Colonic mucosa (tissue), 4 donors: ENCODE results near the gene SLC6A19. TPM values are rescaled to one million over a fixed set of nuclear protein-coding genes. Genes with fewer than 3 reads are reported as not detected.

Source experiments
- DNase-seq: peaks from one replicate; pipeline ENCODE4 v3.0.0-alpha.2; 2020
- H3K27ac ChIP-seq: fragments of 200-600 bp; one replicate; pipeline ENCODE4 v1.8.0; 2021
- H3K27me3 ChIP-seq: fragments of 200-600 bp; one replicate; pipeline ENCODE4 v1.8.0; 2021
- H3K36me3 ChIP-seq: fragments of 200-600 bp; one replicate; pipeline ENCODE4 v1.8.0; 2021
- H3K4me1 ChIP-seq: fragments of 200-600 bp; one replicate; pipeline ENCODE4 v1.8.0; 2021; ENCODE audit warnings: mild to moderate bottlenecking
- H3K4me3 ChIP-seq: fragments of 200-600 bp; one replicate; pipeline ENCODE4 v1.8.0; 2021
- H3K9ac ChIP-seq, 2 donors: one replicate each; pipeline ENCODE4 v1.7.0; 2013; ENCODE audit warnings: control low read depth in 2 of 2, low read depth in 2 of 2, low read length in 2 of 2
- H3K9me3 ChIP-seq: fragments of 200-600 bp; one replicate; pipeline ENCODE4 v1.8.0; 2021
- intact Hi-C: fragments of 100-400 bp; cut with DNase I; formaldehyde crosslinking; loops from one replicate; pipeline ENCODE4 v1.14.1; 2022
- total RNA-seq, 2 donors: library from RNA; stranded (reverse); fragmentation: NEBNext Ultra II Directional in 1 of 2; extraction: Animal tissue kit (Norgen Biotek cat#: 25700) in 1 of 2; gene quantifications; one replicate each; pipeline ENCODE4 v1.2.1, GENCODE V29; 2021
- TF ChIP-seq, protein P1 (sequence below): fragments of 200-600 bp; IDR thresholded peaks from one replicate; pipeline ENCODE4 v1.8.0; 2022; ENCODE audit warnings: antibody characterized with exemption, mild to moderate bottlenecking
- donor health status: healthy.
- donor health status: DM: no; HTN: no; CAD: no.
- donor health status: DM: no; HTN: no; CAD: no.

SLC6A19 gene
- total RNA-seq, 2 donors from 2014 or later = 0.67 to 56.2 TPM

DNA sequence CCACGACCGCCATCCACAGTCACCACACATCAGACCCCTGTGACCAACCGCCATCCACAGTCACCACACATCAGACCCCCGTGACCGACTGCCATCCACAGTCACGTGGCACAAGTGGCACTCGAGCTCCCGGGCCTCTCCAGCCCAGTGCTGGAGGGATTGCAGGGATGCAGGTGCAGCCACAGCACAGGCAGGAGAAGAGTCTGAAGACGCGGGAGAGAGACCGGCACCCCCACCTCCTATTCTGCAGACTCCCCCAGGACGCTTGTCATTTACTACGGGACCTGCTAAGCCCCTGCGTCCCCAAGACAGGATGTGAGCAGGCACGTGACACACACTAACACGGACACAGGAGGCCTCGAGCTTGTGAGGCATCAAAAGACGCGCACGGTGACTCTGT lies 72.3 kb downstream of the SLC6A19 start:
- Histone ChIP-seq H3K9ac (no peak overlapping the region), H3K9me3 (no peaks in the 10 kb centered on the region), H3K27ac (no peak overlapping the region), H3K4me3 (no peak overlapping the region), H3K36me3 (no peaks in the 10 kb centered on the region), H3K27me3 (no peaks in the 10 kb centered on the region), H3K4me1 (no peaks in the 10 kb centered on the region)
- TF ChIP-seq, protein P1, sequence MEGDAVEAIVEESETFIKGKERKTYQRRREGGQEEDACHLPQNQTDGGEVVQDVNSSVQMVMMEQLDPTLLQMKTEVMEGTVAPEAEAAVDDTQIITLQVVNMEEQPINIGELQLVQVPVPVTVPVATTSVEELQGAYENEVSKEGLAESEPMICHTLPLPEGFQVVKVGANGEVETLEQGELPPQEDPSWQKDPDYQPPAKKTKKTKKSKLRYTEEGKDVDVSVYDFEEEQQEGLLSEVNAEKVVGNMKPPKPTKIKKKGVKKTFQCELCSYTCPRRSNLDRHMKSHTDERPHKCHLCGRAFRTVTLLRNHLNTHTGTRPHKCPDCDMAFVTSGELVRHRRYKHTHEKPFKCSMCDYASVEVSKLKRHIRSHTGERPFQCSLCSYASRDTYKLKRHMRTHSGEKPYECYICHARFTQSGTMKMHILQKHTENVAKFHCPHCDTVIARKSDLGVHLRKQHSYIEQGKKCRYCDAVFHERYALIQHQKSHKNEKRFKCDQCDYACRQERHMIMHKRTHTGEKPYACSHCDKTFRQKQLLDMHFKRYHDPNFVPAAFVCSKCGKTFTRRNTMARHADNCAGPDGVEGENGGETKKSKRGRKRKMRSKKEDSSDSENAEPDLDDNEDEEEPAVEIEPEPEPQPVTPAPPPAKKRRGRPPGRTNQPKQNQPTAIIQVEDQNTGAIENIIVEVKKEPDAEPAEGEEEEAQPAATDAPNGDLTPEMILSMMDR = no peak
- intact Hi-C loops = no loop called here
- DNase-seq = no peak

DNA sequence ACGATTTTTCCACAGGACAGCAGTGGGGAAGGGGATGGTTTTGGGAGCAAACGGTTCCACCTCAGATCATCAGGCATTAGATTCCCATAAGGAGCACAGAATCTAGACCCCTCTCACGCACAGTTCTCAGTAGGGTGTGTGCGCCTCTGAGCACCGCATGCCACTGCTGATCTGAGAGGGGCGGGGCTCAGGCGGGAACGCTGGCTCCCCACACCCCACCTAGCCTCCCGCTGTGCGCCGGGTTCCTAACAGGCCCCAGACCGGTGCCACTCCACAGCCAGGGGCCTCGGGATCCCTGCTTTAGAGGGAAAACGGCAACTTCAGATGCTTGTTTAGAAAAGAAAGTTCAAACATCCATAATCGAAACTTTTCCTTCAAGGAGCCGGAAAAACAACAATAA lies 73.1 kb downstream of the SLC6A19 start:
- intact Hi-C loops = no loop called here
- TF ChIP-seq, protein P1 = no peak
- Histone ChIP-seq H3K27ac (no peak overlapping the region), H3K27me3 (no peaks in the 10 kb centered on the region), H3K36me3 (no peaks in the 10 kb centered on the region), H3K4me1 (no peaks in the 10 kb centered on the region), H3K9me3 (no peaks in the 10 kb centered on the region), H3K9ac (no peak overlapping the region), H3K4me3 (no peak overlapping the region)
- DNase-seq = no peak

Other genes with a start within 250 kb of the SLC6A19 start
- gene NKD2, start 192.8 kb upstream of the SLC6A19 start, total RNA-seq = 1 to 10 TPM in 1 of 2 donors, under 1 TPM in 1; 0.94 to 1.9 TPM
- gene SLC12A7, start 89.5 kb upstream of the SLC6A19 start, total RNA-seq = 10 to 100 TPM; 64.6 to 81.2 TPM
- gene SLC6A18, start 23.8 kb downstream of the SLC6A19 start, total RNA-seq = under 1 TPM in 1 of 2 donors, not detected in 1; 0.27 TPM
- 10 to 100 TPM in 1 of 2 donors, under 1 TPM in 1; 0.72 to 13.7 TPM for gene TERT, start 93.5 kb downstream of the SLC6A19 start, total RNA-seq
- gene CLPTM1L, start 143.5 kb downstream of the SLC6A19 start, total RNA-seq = 100 to 1,000 TPM in 1 of 2 donors, 10 to 100 TPM in 1; 80.1 to 138 TPM
- gene SLC6A3, start 243.8 kb downstream of the SLC6A19 start, total RNA-seq = not detected